K562 (cell line): ENCODE measurements around the gene ZNF384. TPM values are rescaled to one million over a fixed set of nuclear protein-coding genes. Genes with fewer than 3 reads are reported as not detected.
A peak's percentile ranks its signal among the peaks of the same experiment; 100 is the strongest.

Experiments
- ATAC-seq: fragments of 200-7000 bp; cut with Tn5 transposase; 3 replicates; pipeline ENCODE4 v1.9.1; 2020; ENCODE audit warnings: moderate library complexity
- BruUV-seq: library from RNA; stranded (reverse); fragments of 400-500 nt; replicated peaks from 2 replicates; lab custom pipeline; 2021; lab: Mats Ljungman, UMichigan
- CTCF ChIA-PET: fragments of 300-600 bp; formaldehyde crosslinking; extraction: SDS; loops from one replicate; lab custom pipeline; 2021; ENCODE audit warnings: low intra/inter-chr PET ratio; lab: Yijun Ruan, JAX
- POLR2A ChIA-PET: fragments of 300-600, 350-650 bp; sonication (Branson Sonifier 250); formaldehyde crosslinking; extraction: SDS; loops from one replicate; lab custom pipeline; 2021; ENCODE audit warnings: antibody characterized with exemption, inconsistent platforms; lab: Yijun Ruan, JAX
- DNase-seq, 4 experiments: peaks; one replicate each; pipeline versions ENCODE4 v3.0.0 to v3.0.0-alpha.2; 2011 to 2018; ENCODE audit warnings: low spot score in 3 of 4, mixed read lengths in 3 of 4; ENCODE audit errors: extremely low read depth in 1 of 4
- FAIRE-seq: peaks from 2 replicates; lab custom pipeline; 2011; peaks lifted over from hg19 to GRCh38; lab: Jason Lieb, UNC
- H2AFZ ChIP-seq: 2 replicates; pipeline ENCODE4 v1.6.0; 2011; ENCODE audit warnings: low read depth, low read length, control low read depth, inconsistent platforms
- H3K27ac ChIP-seq: fragments of 200-600 bp; 3 replicates; pipeline ENCODE4 v1.8.0; 2011; ENCODE audit warnings: low read depth, mild to moderate bottlenecking, control low read depth, inconsistent platforms, low read length, moderate library complexity, mixed read lengths; ENCODE audit errors: extremely low read depth
- H3K27me3 ChIP-seq, 2 experiments: fragments of 300-600 bp in 1 of 2; 2 replicates in 1 of 2; 3 replicates in 1 of 2; pipeline versions ENCODE4 v1.6.0 to v1.8.0; 2011; ENCODE audit warnings: inconsistent platforms in 2 of 2, low read length in 2 of 2, mild to moderate bottlenecking in 1 of 2, mixed read lengths in 1 of 2, moderate library complexity in 1 of 2; ENCODE audit not compliant: control insufficient read depth in 2 of 2, insufficient read depth in 2 of 2
- H3K36me3 ChIP-seq: fragments of 300-600 bp; 3 replicates; pipeline ENCODE4 v1.8.0; 2011; ENCODE audit warnings: mild to moderate bottlenecking, low read length, inconsistent platforms; ENCODE audit not compliant: control insufficient read depth, insufficient read depth
- H3K4me1 ChIP-seq, 2 experiments: fragments of 200-600 bp in 1 of 2; replicated peaks in 1 of 2; 2 replicates in 1 of 2; 3 replicates in 1 of 2; pipeline versions ENCODE4 v1.5.1 to v1.8.0; 2011; ENCODE audit warnings: inconsistent platforms in 2 of 2, low read length in 2 of 2, mild to moderate bottlenecking in 1 of 2, mixed read lengths in 1 of 2, moderate library complexity in 1 of 2; ENCODE audit not compliant: control insufficient read depth in 2 of 2, insufficient read depth in 2 of 2
- H3K4me2 ChIP-seq: 2 replicates; pipeline ENCODE4 v1.6.1; 2011; ENCODE audit warnings: low read length, control low read depth, inconsistent platforms, mixed read lengths; ENCODE audit not compliant: insufficient read depth
- H3K4me3 ChIP-seq: fragments of 200-600 bp; sonication (generic), shearing (Covaris generic); 2 replicates; pipeline ENCODE4 v1.5.1; 2016; ENCODE audit warnings: control low read depth, inconsistent platforms
- H3K79me2 ChIP-seq: fragments of 200-600 bp; 3 replicates; pipeline ENCODE4 v1.8.0; 2011; ENCODE audit warnings: low read length, inconsistent platforms; ENCODE audit not compliant: control insufficient read depth, insufficient read depth
- H3K9ac ChIP-seq, 2 experiments: 2 replicates each; pipeline versions ENCODE4 v1.6.0 to v1.6.1; 2011; ENCODE audit warnings: low read depth in 2 of 2, low read length in 2 of 2, control low read depth in 1 of 2, inconsistent platforms in 1 of 2, mild to moderate bottlenecking in 1 of 2, mixed read lengths in 1 of 2; ENCODE audit not compliant: insufficient read depth in 1 of 2
- H3K9me1 ChIP-seq: one replicate; pipeline ENCODE4 v1.6.0; 2011; ENCODE audit warnings: inconsistent platforms, mild to moderate bottlenecking, low read length, moderate library complexity; ENCODE audit not compliant: control insufficient read depth, insufficient read depth
- H3K9me3 ChIP-seq: replicated peaks from 2 replicates; pipeline ENCODE4 v1.5.1; 2011; ENCODE audit warnings: low read depth, low read length, inconsistent platforms; ENCODE audit not compliant: control insufficient read depth, insufficient read depth
- H4K20me1 ChIP-seq: replicated peaks from 2 replicates; pipeline ENCODE4 v1.6.1; 2011; ENCODE audit warnings: low read length, inconsistent platforms, mixed read lengths; ENCODE audit not compliant: control insufficient read depth, insufficient read depth
- ELF1 ChIP-seq: fragments of 200-800 bp; sonication (Bioruptor generic); IDR thresholded peaks from 2 replicates; pipeline ENCODE4 v1.6.1; 2016; ENCODE audit warnings: missing genetic modification characterization, missing compliant biosample characterization
- POLR2A ChIP-seq: fragments of 450-650 bp; conservative IDR thresholded peaks from 2 replicates; pipeline ENCODE4 v1.6.1; 2016
- RAD21 ChIP-seq, 2 experiments: fragments of 250-450 bp in 1 of 2; fragments of 450-650 bp in 1 of 2; sonication (Bioruptor Pico) in 1 of 2; formaldehyde crosslinking in 1 of 2; IDR thresholded peaks in 1 of 2; conservative IDR thresholded peaks in 1 of 2; 2 replicates each; pipeline versions ENCODE4 v1.4.0 to v1.8.0; 2020 to 2022; ENCODE audit warnings: mild to moderate bottlenecking in 2 of 2, moderate library complexity in 1 of 2
- WGBS: fragments of 100-300 bp; shearing (Covaris generic); methylation state at CpG from one replicate; pipeline ENCODE4 v1.1.6; 2016; ENCODE audit warnings: low coverage, mixed read lengths; ENCODE audit not compliant: insufficient coverage; ENCODE audit errors: missing lambda C conversion rate; 5-methylcytosine and 5-hydroxymethylcytosine counted together
- in situ Hi-C: fragments of 300-500 bp; cut with MboI; formaldehyde crosslinking; loops from 4 replicates; pipeline ENCODE4 v1.15.0; 2018; ENCODE audit warnings: inconsistent platforms, mixed read lengths
- intact Hi-C: fragments of 100-400 bp; cut with micrococcal nuclease; formaldehyde crosslinking; loops from 2 replicates; pipeline ENCODE4 v1.14.2; 2022
- polyA plus RNA-seq, 8 experiments: library from polyadenylated mRNA; depleted of rRNA in 4 of 8; stranded (reverse) in 5 of 8; unstranded in 3 of 8; fragments of >200 nt; fragmentation: Nextera tagmentation in 2 of 8; fragmentation: Illumina TruSeq in 1 of 8; extraction: Ambion mirVana in 2 of 8; extraction: Trizol in 1 of 8; gene quantifications; 2 replicates each; pipeline versions ENCODE4 v1.2.1 to v1.2.3, GENCODE V29; 2011 to 2014; ENCODE audit warnings: inconsistent platforms in 1 of 8, missing spikeins in 1 of 8
- total RNA-seq, 7 experiments: library from RNA; depleted of rRNA in 6 of 7; stranded (reverse); fragments of >200 nt in 6 of 7; fragmentation: Illumina TruSeq in 2 of 7; extraction: Trizol in 2 of 7; gene quantifications; 2 replicates each; pipeline versions ENCODE4 v1.2.1 to v1.2.3, GENCODE V29; 2011 to 2021; ENCODE audit warnings: low replicate concordance in 1 of 7
- TF ChIP-seq, protein P1 (sequence below), 3 experiments: IDR thresholded peaks in 2 of 3; conservative IDR thresholded peaks in 1 of 3; 2 replicates each; pipeline ENCODE4 v1.5.1; 2011 to 2012; ENCODE audit warnings: low read length in 3 of 3, mild to moderate bottlenecking in 3 of 3, control low read depth in 2 of 3, improper control_type of control experiment in 1 of 3, inconsistent platforms in 1 of 3, low read depth in 1 of 3, mixed read lengths in 1 of 3, moderate library complexity in 1 of 3; ENCODE audit not compliant: insufficient read depth in 2 of 3

The ZNF384 gene
- total and polyA plus RNA-seq, 9 of the 15 experiments (the other 6 are each of a cell fraction or from before 2014, with no cell fraction given), result 0.36 to 64.8 (median 21.3) TPM

DNA sequence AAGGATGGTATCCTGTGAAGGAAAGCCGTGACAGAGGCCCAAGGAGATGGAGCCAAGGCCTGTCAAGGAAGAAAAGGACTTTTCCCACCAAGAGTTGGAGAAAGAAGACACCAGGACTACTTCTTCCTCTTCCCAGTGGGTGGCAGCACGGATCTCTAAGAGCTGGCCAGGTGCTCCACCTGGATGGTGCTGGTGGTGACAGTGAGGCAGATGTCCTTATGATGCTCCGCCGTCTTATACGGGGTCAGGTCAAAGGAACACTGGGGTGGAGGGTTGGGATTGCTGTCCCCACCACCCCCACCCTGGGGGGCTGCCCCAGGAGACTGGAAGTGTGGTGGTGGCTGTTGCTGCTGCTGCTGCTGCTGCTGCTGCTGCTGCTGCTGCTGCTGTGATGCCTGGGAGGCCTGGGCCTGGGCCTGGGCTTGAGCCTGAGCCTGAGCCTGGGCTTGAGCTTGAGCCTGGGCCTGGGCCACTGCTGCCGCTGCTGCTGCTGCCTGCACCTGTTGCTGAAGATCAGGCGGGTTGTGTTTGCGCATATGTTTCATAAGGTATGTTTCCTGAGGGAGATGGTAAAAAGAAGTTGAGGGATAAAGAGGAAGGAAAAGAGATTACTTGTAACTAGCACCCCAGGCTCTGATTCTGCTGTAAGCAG is 21.5 kb downstream of the ZNF384 start:
- ChIA-PET CTCF (no interaction called here), POLR2A (interaction anchor here (0.6 to 1.2 kb wide), 2 partner anchors 11 to 257 kb away, joined by 4 to 5 read pairs; no protein-coding TSS in a partner anchor)
- H3K79me2 ChIP-seq, result peaks cover under 1% of the 10 kb centered on the region; the same call in 1 of the 3 replicates
- H3K27ac ChIP-seq, result no peak overlapping the region; the same call in 2 of the 3 replicates
- FAIRE-seq (peak; percentile 51), ATAC-seq (no peak), DNase-seq (no peak)
- no peak overlapping the region for H2AFZ ChIP-seq
- peaks cover 0 to 9% of the 10 kb centered on the region in 2 experiments; a peak in 1 of 5 replicates for H3K4me1 ChIP-seq
- no peaks in the 10 kb centered on the region for H3K9me3 ChIP-seq
- TF ChIP-seq, protein P1, sequence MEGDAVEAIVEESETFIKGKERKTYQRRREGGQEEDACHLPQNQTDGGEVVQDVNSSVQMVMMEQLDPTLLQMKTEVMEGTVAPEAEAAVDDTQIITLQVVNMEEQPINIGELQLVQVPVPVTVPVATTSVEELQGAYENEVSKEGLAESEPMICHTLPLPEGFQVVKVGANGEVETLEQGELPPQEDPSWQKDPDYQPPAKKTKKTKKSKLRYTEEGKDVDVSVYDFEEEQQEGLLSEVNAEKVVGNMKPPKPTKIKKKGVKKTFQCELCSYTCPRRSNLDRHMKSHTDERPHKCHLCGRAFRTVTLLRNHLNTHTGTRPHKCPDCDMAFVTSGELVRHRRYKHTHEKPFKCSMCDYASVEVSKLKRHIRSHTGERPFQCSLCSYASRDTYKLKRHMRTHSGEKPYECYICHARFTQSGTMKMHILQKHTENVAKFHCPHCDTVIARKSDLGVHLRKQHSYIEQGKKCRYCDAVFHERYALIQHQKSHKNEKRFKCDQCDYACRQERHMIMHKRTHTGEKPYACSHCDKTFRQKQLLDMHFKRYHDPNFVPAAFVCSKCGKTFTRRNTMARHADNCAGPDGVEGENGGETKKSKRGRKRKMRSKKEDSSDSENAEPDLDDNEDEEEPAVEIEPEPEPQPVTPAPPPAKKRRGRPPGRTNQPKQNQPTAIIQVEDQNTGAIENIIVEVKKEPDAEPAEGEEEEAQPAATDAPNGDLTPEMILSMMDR (IDR thresholded peaks at IDR 0.05 in 2 of 3, conservative IDR thresholded peaks at IDR 0.05 in 1 of 3; ENCODE audit: insufficient read depth in 2 of 3, low read depth in 1 of 3, low read length in 3 of 3), result peak; percentile 35 to 44 (median 42); a peak in 4 of 6 replicates
- peak in 1 of 2 experiments; percentile 19; a peak in 1 of 4 replicates for TF ChIP-seq RAD21 (CRISPR knock-in tag; conservative IDR thresholded peaks at IDR 0.05 in 1 of 2, IDR thresholded peaks at IDR 0.05 in 1 of 2)
- TF ChIP-seq POLR2A, result no peak
- TF ChIP-seq ELF1, result no peak
- no TSS peak for BruUV-seq
- intact Hi-C loops, result no loop called here
- no peaks in the 10 kb centered on the region for H3K9me1 ChIP-seq
- no peak overlapping the region for H3K4me3 ChIP-seq
- no peak overlapping the region for H3K4me2 ChIP-seq
- in situ Hi-C loops, result no loop called here
- peaks cover 63% of the 10 kb centered on the region; the same call in 2 of the 3 replicates for H3K36me3 ChIP-seq
- no peaks in the 10 kb centered on the region for H3K27me3 ChIP-seq
- no peak overlapping the region for H3K9ac ChIP-seq
- WGBS, result 90% methylated on average over 7 of the region's 8 CpGs
- no peaks in the 10 kb centered on the region for H4K20me1 ChIP-seq
